Motor neuron (in vitro differentiated cells): Measurements from ENCODE around the gene CDK5RAP2. TPM values are rescaled to one million over a fixed set of nuclear protein-coding genes. Genes with fewer than 3 reads are reported as not detected.
"Not testable (repeated sequence)": the region's sequence is repeated elsewhere in the genome, so short reads cannot be mapped to it uniquely, and the experiment has no call there.

Experiments
- ATAC-seq, 8 experiments: fragments of 200-7000 bp; cut with Tn5 transposase; replicated peaks in 6 of 8; 2 replicates each; pipeline ENCODE4 v1.8.0; 2021; ENCODE audit warnings: mild to moderate bottlenecking in 8 of 8, moderate library complexity in 8 of 8
- H3K27ac ChIP-seq, 2 donors: fragments of 250-450 bp; sonication (Bioruptor Pico); 2 replicates each; pipeline ENCODE4 v1.9.0; 2021; ENCODE audit warnings: antibody characterized with exemption in 2 of 2, mild to moderate bottlenecking in 2 of 2, moderate library complexity in 1 of 2
- H3K4me1 ChIP-seq, 2 donors: fragments of 250-450 bp; sonication (Bioruptor Pico); replicated peaks in 1 of 2; 2 replicates each; pipeline ENCODE4 v1.6.1; 2021; ENCODE audit warnings: antibody characterized with exemption in 2 of 2, mild to moderate bottlenecking in 2 of 2, moderate library complexity in 1 of 2
- H3K4me3 ChIP-seq, 5 donors: fragments of 250-450 bp; sonication (Bioruptor Pico); 2 replicates each; pipeline ENCODE4 v1.9.0; 2021; ENCODE audit warnings: antibody characterized with exemption in 5 of 5, mild to moderate bottlenecking in 5 of 5, moderate library complexity in 4 of 5
- WGBS, 10 experiments: fragments of 450-650 bp; shearing (Covaris generic); methylation state at CpG; one replicate each; pipeline ENCODE4 v1.0.0; 2022; 5-methylcytosine and 5-hydroxymethylcytosine counted together
- in situ Hi-C, 9 experiments: fragments of 400-800 bp; cut with MboI; loops; one replicate each; pipeline ENCODE4 v1.15.0; 2021; ENCODE audit warnings: low sequenced_read_pairs in 9 of 9, low pct_unique_long_range_greater_than_20kb in 2 of 9; ENCODE audit not compliant: unreplicated experiment in 9 of 9
- total RNA-seq, 8 experiments: library from RNA; unstranded; fragments of 300-600 nt; gene quantifications; 2 replicates each; pipeline versions ENCODE4 v1.2.3 to v1.2.4, GENCODE V29; 2022

CDK5RAP2 gene
- total RNA-seq, 8 experiments from 2014 or later, result 14.1 to 60.0 (median 34.4) TPM

DNA sequence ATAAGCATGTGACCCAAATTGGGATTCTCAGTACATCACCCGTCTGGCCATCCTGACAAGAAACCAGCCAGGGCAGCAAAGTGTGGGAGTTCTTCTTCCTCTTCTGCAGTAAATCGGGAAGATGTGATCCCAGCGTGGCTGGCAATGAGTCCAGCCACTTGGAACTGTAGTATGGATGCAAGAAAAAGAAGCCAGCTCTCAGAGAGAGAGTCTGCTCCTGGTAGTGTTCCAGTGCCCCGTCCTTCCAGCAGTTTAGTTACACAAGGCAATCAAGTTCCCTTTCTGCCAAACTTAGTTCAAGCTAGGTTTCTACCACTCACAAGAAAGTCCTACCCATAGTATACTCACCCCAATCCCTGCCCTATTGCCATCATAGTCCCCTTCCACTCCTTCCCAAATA is 65.6 kb downstream of the CDK5RAP2 start:
- H3K4me1 ChIP-seq, result no peaks in the 10 kb centered on the region
- 58 to 80% (median 80%) methylated on average over 1 to 2 of the region's 4 CpGs; no CpG with 5 or more reads in 7 of the 10 experiments for WGBS, 10 experiments
- in situ Hi-C loops, result no loop called here
- no peak overlapping the region for H3K4me3 ChIP-seq
- H3K27ac ChIP-seq, result no peak overlapping the region
- no peak for ATAC-seq

DNA sequence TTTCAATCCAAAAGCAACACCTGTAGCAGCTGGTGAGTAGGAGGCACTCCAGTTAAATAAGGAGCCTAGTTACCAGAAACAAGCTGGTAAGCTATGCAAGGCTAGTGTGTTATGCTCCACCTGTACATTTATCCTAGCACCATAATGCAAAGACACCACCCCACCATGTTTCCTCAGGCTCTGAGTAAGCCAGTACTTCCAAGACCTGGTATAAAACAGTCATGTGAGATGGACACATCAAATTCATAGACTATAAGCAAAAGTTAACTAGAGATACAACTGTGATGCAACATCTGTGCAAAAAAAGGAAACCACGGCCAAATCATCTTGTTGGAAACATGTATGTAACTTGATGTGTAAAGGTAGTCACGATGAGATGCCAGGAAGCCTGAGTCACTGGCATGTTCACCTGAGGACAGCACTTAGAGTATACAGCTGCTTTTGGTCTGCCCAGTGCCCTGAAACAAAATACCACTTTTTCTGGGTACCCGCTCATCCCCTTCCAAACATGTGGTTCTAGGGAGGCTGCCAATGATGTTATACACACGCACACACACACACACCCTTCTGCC is 66.1 kb downstream of the CDK5RAP2 start:
- 83 to 100% (median 100%) methylated on average over 1 to 4 of the region's 4 CpGs; no CpG with 5 or more reads in 2 of the 10 experiments for WGBS, 10 experiments
- no peak overlapping the region for H3K27ac ChIP-seq
- no peak for ATAC-seq
- no peaks in the 10 kb centered on the region for H3K4me1 ChIP-seq
- in situ Hi-C loops, result no loop called here
- no peak overlapping the region for H3K4me3 ChIP-seq

DNA sequence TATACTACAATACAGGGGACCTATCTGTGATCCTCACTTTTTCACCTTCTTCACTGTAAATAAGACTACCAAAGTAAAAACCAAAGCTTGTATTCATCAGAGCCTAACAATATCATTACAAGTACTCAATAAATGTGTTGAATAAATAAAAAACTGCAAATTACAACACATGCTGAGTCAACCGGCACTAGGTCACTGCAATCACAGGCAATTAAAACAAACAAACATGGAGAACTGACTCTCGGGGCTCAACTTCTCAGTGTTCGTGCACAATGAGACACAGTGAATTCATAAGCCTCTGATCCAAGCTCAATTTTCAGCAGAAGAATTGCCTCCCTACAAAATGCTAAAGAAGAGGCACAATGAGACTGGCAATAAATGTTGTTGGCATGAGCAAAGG is 69.2 kb downstream of the CDK5RAP2 start:
- in situ Hi-C loops, result no loop called here
- H3K27ac ChIP-seq, result no peak overlapping the region
- H3K4me3 ChIP-seq, result no peak overlapping the region
- ATAC-seq, result no peak
- H3K4me1 ChIP-seq, result no peaks in the 10 kb centered on the region
- 94 to 100% (median 100%) methylated on average over 1 to 3 of the region's 3 CpGs for WGBS, 10 experiments

DNA sequence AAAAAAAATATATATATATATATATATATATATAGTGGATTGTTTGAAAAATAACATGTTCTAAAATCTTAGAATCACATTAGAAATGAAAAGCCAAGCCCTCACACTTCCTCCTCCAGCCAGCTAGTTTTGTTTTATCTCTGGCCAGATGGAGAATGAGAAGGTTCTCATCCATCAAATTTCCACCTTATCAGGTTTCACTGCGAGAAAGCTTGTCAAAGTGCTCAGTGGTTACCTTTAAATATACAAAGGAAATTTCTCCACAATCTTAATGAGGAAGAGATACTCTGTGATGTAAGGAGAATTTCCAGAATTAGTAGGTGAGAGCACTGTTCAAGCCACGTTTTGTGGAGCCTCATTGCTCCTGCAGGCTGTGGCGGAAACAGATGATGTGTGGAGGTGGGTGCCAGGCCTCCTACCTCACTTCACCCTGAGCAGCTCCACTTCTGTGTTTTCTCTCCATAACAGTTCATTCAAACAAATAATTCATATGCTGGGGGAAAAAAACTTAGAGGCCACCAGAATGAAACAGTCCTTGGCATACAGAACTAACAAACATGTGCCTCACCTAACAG is 71.9 kb downstream of the CDK5RAP2 start:
- in situ Hi-C loops, result no loop called here
- H3K4me1 ChIP-seq, result no peaks in the 10 kb centered on the region
- 80 to 100% (median 98%) methylated on average over 1 to 3 of the region's 3 CpGs for WGBS, 10 experiments
- ATAC-seq, result no peak
- no peak overlapping the region for H3K4me3 ChIP-seq
- no peak overlapping the region for H3K27ac ChIP-seq

DNA sequence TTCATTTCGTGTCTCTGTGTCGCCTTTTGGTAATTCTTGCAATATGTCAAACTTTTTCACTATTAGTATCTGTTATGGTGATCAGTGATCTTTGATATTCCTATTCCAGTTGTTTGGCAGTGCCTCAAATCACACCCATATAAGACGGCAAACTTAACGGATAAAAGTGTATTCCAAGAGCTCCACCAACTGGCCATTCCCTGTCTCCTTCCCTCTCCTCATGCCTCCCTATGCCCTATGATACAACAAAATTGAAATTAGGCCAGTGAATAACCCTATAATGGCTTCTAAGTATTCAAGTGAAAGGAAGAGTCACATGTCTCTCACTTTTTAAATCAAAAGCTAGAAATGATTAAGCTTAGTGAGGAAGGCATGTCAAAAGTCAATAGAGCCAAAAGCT is 74.8 kb downstream of the CDK5RAP2 start:
- peak in 2 of 8 experiments; percentile 82 to 97 for ATAC-seq
- in situ Hi-C loops, result no loop called here
- Histone ChIP-seq H3K4me3 (no peak overlapping the region), H3K27ac (no peak overlapping the region), H3K4me1 (no peaks in the 10 kb centered on the region)
- WGBS, 10 experiments, result 0 to 100% (median 93%) methylated on average over 1 to 4 of the region's 4 CpGs

DNA sequence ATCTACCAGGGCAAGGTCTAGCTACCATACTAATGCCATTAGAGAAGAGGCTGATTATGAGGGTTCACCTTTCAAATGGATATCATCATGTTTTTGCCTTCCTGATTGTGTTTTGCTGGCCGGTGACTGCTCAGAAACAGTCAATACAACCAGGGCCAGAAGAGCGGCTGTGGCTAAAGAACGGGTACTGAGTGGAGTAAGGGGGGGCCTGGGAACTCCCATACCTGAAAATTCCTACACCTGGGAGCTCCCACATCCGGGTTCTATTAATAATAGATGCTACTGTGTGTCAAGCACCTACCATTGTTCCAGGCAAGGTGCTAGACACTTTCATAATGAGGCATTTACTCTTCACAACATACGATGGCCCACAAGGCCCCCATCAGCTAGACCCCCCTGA is 79.2 kb downstream of the CDK5RAP2 start:
- WGBS, 10 experiments, result 80 to 100% (median 97%) methylated on average over 1 to 3 of the region's 5 CpGs; no CpG with 5 or more reads in 4 of the 10 experiments
- ATAC-seq, result no peak
- in situ Hi-C loops, result no loop called here
- no peak overlapping the region for H3K27ac ChIP-seq
- H3K4me1 ChIP-seq, result no peaks in the 10 kb centered on the region
- no peak overlapping the region for H3K4me3 ChIP-seq

DNA sequence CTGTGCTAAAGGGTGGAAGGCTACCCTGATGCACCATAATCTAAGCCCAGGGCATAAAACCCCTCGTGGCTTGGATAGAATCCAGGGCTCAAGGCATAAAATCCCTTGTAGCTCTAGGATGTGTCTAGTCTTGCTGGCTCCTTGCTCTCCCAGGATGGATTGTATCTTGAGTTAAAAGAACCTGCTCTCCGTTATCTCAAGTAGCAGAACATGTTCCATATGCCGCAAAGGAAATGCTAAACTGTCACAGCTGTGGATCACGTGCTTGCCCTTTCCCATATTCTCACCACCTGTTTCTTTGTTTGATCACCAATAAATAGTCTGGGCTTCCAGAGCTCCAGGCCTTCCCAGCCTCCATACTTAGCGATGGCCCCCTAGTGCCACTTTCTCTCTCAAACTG is 82.1 kb downstream of the CDK5RAP2 start:
- ATAC-seq, H3K27ac ChIP-seq, H3K4me3 ChIP-seq, H3K4me1 ChIP-seq, in situ Hi-C loops: not testable (repeated sequence)
- WGBS, 10 experiments, result 57 to 100% (median 95%) methylated on average over 1 to 4 of the region's 5 CpGs; no CpG with 5 or more reads in 3 of the 10 experiments

DNA sequence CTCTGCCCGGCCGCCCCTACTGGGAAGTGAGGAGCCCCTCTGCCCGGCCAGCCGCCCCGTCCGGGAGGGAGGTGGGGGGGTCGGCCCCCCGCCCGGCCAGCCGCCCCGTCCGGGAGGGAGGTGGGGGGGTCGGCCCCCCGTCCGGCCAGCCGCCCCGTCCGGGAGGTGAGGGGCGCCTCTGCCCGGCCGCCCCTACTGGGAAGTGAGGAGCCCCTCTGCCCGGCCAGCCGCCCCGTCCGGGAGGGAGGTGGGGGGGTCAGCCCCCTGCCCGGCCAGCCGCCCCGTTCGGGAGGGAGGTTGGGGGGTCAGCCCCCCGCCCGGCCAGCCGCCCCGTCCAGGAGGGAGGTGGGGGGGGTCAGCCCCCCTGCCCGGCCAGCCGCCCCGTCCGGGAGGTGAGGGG is 83.5 kb downstream of the CDK5RAP2 start:
- no CpG with 5 or more reads among the region's 37 CpGs for WGBS, 10 experiments

DNA sequence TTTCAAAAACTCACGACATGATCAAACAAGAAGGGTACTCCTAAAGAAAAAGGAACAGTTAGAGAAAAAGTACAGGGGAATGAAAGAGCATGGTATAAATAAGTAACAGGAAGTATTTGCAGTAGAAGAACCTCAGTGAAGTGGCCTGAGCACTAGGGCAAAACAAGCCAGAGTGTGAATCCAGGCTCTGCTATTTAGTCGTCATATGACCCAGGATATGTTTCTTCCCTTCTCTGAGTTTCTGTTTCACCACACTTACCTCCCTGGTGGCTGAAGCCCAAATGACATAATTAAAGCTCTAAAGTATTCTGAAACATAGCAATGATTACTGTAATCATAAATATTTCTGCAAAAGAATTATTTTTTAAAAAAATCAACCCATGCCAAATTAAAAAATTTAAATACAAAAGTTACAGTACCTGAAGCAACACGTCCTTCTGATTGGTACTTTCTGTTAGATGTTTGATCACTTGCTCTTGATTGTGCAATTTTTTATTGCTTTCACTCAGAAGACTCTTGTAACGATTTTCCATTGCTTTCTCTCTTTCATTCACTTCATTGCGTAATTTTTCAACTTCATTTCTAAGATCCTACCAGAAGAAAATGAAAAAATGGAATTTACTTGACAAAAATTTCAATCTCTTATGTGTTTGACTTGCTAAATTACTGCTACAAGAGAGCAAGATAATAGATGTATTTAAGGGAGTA is 88.9 kb downstream of the CDK5RAP2 start:
- Histone ChIP-seq H3K4me1 (no peaks in the 10 kb centered on the region), H3K27ac (no peak overlapping the region), H3K4me3 (no peak overlapping the region)
- 35 to 96% (median 84%) methylated on average over 3 to 5 of the region's 5 CpGs for WGBS, 10 experiments
- no peak for ATAC-seq
- in situ Hi-C loops, result no loop called here

More for the DNA sequence above, 83.5 kb downstream of the CDK5RAP2 start:
- H3K27ac ChIP-seq, in situ Hi-C loops, H3K4me1 ChIP-seq, H3K4me3 ChIP-seq, ATAC-seq: not testable (repeated sequence)

DNA sequence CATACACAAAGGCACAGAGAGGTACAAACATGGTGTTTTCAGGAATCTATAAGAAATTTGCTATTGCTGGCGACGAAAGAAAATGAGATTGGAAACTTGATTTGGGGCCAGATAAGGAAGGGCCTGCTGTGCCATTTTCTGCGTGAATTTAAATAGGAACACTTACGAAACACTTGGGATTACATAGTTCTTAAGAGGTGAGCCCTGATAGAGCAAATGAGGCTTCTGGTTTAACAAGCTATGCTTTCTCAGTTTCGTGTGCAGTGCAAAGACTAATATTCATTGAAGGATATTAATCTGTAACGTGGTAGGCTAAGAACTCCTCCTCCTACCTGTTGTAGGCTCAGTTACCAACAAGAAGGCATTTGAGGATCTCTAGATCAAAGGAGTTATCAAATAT is 93.1 kb downstream of the CDK5RAP2 start:
- no peak overlapping the region for H3K4me3 ChIP-seq
- WGBS, 10 experiments, result 73 to 100% (median 87%) methylated on average over 1 to 6 of the region's 6 CpGs
- H3K27ac ChIP-seq, result no peak overlapping the region
- ATAC-seq, result no peak
- in situ Hi-C loops, result no loop called here
- no peaks in the 10 kb centered on the region for H3K4me1 ChIP-seq

DNA sequence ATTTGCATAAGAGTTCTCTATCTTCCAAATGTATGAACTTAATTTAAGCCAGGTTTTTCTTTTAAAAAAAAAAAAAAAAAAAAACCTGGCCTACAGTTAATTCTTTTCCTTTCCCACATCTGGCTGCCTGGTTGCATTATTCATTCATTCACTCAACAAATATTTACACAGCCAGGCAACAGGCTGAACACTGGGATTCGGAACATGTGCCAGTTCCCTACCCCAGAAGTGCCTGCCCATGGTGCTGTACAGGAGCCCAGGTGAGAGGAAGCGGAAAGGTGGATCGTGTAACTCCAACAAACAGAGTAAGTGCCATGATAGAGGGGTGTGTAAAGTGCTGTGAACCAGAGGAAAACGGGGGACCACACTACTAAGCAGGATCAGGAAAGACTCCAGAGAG is 93.6 kb downstream of the CDK5RAP2 start:
- 50 to 100% (median 60%) methylated on average over 1 to 2 of the region's 4 CpGs; no CpG with 5 or more reads in 3 of the 10 experiments for WGBS, 10 experiments
- ATAC-seq, result peak in 3 of 8 experiments; percentile 92 to 94 (median 92)
- Histone ChIP-seq H3K4me1 (no peaks in the 10 kb centered on the region), H3K27ac (no peak overlapping the region), H3K4me3 (no peak overlapping the region)
- in situ Hi-C loops, result no loop called here

DNA sequence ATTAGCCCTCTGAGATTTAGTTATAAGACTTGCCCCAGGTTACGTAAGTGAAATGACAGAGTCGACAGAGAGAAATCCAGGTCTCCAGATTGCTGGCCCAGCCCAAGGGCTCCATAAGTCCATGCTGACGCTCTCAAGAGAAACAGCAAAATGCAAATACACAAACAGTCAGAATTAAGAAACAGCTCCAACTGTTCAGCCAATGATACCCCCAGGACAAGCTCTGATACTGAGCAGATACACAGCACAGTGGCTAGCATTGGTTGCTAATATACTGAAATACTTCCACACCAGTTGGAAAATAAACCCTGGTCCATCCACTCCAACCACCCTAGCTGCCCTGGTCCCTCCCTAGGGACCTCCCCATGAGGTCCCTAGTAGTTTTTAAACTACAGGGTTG is 94.2 kb downstream of the CDK5RAP2 start:
- in situ Hi-C loops, result no loop called here
- WGBS, 10 experiments, result 35 to 100% (median 89%) methylated on average over 1 to 3 of the region's 3 CpGs; no CpG with 5 or more reads in 2 of the 10 experiments
- no peak overlapping the region for H3K27ac ChIP-seq
- peak in 3 of 8 experiments; percentile 49 to 88 (median 64) for ATAC-seq
- no peak overlapping the region for H3K4me3 ChIP-seq
- H3K4me1 ChIP-seq, result no peaks in the 10 kb centered on the region

DNA sequence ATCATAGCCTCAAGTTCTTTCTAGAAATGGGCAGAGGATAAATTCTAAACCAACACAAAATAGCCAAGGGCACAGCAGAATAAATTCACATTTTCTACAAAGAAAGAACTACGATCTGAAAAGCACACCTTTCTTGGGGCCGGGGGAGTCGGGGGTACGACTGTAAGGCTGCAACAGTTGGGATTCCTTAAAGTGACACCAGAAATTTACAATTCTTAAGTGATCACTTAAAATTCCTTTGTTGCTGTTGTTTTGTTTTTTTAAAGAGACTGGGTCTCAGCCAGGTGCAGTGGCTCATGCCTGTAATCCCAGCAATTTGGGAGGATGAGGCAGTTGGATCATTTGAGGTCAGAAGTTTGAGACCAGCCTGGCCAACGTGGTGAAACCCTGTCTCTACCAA is 95.8 kb downstream of the CDK5RAP2 start:
- no peak overlapping the region for H3K27ac ChIP-seq
- H3K4me3 ChIP-seq, result no peak overlapping the region
- ATAC-seq, result no peak
- WGBS, 10 experiments, result 20 to 100% (median 92%) methylated on average over 1 to 5 of the region's 5 CpGs; no CpG with 5 or more reads in 1 of the 10 experiments
- H3K4me1 ChIP-seq, result no peaks in the 10 kb centered on the region
- in situ Hi-C loops, result no loop called here
